HG03432 (cell line): ENCODE results near the gene IKBKG.
"Not testable (repeated sequence)": the region's sequence is repeated elsewhere in the genome, so short reads cannot be mapped to it uniquely, and the experiment has no call there.

ENCODE experiments used
- ATAC-seq: cut with Tn5 transposase; IDR thresholded peaks from one replicate; pipeline ENCODE4 v1.9.1; 2021; ENCODE audit warnings: mild to moderate bottlenecking, moderate library complexity; ENCODE audit not compliant: unreplicated experiment

IKBKG gene

DNA sequence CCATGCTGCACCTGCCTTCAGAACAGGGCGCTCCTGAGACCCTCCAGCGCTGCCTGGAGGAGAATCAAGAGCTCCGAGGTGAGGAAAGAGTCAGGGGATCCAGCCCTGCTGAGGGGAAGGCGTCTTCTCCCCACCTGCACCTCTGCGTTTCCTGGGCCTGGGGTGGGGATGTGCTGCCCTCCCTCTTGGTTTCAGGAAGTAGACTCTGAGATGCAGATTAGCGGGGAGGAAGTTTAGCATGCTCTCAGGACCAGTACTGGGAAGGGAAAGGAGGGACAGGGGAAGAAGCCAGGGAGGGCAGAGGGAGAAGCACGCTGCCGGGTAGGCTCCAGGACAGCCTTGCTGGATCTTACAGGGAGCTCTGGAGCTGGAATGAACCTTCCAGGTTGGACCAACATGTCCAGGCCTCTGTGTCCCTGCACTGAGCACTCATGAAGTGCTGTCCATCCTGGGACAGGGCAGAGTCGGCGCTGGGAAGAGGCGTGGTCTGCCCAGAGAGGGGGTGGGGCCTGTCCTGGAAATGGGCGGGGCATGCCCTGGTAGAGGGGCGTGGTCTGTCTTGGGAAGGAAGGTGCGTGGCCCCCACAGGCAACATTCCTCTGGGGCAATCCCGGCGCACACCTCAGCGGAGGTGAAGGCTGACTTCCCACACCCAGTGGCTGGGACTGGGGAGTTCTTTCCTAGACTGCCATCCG, 4.8 kb downstream of the IKBKG start:
- not testable (repeated sequence) for ATAC-seq

DNA sequence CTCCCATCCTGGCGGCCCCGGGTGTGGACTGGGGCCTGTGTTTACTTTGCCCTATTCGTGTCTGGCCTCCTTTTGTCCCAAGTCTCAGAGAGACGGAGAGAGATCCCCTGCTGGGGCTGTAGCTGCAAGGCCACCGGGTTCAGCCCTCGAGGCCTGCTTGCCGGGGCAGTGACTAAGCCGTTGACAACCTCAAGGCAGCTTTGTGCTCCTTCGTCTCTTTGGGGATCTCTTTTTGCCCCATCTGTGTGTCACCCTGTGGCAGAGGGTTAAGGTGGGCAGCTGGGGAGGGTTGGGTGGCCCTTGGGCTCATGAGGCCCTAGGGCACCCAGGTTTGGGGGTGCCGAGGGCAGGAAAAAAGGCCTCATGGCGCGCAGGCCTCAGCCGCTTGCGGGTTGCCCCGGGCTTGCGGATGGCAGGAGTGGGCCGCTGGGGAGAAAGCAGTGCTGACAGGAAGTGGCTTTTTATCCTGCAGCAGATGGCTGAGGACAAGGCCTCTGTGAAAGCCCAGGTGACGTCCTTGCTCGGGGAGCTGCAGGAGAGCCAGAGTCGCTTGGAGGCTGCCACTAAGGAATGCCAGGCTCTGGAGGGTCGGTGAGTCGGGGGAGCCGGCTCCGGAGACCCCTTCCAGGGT, 10.8 kb downstream of the IKBKG start:
- not testable (repeated sequence) for ATAC-seq

DNA sequence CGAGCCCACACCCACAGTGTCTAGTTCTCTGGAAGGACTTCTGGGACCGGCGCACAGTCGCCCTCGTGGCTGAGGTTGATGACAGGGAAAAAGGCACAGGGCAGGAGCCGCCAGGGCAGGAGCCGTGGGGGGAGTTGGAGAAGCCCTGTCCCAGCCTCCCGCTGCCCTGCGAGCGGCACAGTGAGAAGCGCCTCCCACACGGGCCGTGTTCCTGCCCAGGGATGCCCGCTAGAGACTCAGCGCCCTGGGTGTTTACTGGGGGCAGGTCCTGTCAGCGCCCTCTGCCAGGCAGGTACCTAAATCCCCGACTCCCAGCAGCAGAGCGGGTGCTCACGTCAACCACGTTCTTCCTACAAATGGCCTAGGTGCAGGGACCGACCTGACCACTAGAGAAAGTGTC, 11.5 kb downstream of the IKBKG start:
- ATAC-seq, result not testable (repeated sequence)

DNA sequence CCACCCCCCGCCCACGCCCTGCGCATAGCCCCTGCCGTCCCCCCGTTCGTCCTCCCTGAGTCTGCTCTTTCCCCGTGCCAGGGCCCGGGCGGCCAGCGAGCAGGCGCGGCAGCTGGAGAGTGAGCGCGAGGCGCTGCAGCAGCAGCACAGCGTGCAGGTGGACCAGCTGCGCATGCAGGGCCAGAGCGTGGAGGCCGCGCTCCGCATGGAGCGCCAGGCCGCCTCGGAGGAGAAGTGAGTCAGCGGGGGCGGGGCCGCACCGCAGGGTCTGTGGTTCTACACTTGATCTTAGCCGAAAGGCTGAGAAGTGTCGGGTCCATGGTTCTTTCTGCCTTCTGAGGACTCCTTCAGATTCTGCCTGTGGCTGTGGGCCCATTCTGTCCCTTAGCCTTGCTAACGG, 12.9 kb downstream of the IKBKG start:
- not testable (repeated sequence) for ATAC-seq

DNA sequence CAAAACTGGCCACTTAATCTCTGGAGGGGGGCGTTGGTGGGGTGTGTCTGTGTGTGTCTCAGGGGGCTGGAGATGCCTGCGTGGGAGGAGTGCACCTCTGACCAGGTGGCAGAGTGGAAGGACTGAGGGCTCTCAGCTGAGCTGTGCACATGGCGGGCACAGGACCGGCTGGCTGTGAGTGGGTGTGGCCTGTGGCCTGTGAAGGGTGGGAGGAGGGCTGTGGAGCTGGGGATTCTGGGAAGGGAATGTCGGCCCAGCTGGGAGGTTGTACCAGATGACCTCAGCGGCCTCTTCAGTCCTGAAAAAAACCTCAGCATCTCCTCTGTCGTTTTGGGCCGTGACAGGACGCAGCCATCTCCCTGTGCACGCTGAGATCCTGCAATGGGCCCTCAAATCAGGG, 14.9 kb downstream of the IKBKG start:
- not testable (repeated sequence) for ATAC-seq

DNA sequence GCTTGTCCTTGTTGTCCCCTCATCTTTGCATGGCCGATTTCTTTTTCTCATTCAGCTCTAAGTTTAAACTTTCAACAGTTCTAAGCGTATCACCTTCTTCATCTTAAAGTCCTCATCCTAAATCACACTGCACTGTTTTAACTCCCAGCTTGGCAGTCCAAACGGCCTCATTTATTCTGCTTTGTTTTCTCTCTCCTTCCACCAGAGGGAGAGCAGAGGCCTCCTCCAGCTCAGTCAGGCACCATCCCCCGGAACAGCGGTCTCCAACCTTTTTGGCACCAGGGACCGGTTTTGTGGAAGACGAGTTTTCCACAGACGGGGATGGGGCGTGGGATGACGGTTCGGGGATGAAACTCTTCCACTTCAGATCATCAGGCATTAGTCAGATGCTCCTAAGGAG, 22.9 kb downstream of the IKBKG start:
- ATAC-seq, result not testable (repeated sequence)

DNA sequence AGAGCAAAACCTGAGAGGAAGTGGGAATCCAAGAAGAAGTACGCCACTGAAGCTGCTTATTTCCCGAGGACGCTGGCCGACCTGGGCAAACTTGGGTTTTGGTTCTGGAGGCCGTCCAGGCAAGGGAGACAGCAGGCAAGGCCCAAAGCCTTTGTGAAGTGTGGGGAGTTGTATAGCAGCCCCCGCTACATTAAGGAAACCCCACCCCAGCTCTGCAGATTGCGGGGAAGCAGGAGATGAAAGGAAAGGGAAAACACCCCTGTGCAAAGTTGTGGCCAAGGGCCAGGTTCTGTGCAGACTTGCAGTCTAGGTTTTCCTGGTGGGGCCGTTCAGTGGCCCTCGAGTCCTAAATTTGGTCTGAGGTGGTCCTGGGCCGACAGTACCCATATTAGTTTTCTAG, 25.6 kb downstream of the IKBKG start:
- ATAC-seq, result not testable (repeated sequence)

DNA sequence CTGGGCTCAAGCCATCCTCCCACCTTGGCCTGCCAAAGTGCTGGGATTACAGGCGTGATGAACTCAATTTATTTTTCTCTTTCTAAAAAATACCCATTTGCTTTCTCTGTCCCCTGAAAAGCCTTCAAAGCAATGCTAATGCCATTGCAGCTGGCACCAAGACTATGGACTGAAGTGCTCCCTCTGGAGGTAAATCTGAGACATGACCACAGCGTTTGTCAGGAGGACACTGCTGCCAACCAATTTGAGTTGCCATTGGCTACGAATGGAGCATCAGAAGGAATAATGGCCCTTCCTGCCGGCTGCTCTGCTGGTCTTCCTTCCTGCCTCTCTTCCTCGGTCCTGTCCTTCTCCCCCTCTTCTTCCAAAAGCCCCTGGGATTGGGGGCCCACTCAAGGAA, 27.7 kb downstream of the IKBKG start:
- ATAC-seq, result not testable (repeated sequence)

DNA sequence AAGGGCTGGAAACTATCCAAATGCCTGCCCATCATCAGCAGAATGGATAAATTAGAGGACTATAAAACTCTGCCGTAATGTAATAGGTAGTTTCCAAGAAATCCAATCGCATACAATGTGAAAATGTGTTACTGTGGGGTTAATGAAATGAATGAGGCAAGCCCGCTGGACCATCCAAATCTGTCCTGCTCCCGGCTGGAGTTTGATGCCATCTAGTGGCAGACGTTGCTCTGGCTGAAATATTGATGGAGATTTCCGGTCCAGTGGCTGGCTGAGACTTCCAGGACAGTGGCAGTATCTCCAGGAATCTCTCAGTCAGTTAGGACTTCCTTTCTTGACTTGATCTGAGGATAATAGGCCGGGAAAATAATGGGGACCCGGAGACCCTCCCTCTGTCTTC, 35.6 kb downstream of the IKBKG start:
- not testable (repeated sequence) for ATAC-seq

DNA sequence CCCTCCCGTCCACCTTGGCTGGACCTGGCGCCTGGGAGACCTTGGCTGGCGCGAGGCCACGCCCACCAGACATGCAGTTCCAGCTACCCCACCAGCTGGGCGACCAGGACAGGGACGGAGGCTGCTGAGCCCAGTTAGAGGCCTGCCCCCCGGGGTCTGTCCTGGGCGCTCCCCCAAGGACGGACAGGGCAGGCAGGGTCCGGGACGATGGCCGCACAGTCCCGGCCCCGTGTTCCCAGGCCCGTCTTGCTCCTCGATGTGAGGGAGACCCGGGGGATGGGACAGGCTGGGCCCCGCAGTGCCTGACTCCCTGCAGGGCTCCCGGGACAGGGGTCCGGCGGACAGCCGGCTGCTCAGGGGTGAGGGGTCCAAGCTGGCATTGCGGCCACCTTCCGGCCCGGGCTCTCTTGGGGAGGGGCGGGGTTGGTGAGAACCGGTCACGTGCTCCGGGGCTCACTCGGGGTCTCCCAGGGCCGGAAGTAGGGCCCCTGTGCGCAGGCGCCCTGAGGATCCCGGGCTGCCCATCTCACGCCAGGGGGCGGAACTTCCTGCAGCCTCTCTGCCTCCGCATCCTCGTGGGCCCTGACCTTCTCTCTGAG, 37.3 kb downstream of the IKBKG start, which contains the start of gene CTAG1A:
TSS of gene CTAG1A (plus strand) at position 549 of the 599 bp plus-strand sequence. CDS start 74 bp downstream, outside the sequence.
- not testable (repeated sequence) for ATAC-seq

DNA sequence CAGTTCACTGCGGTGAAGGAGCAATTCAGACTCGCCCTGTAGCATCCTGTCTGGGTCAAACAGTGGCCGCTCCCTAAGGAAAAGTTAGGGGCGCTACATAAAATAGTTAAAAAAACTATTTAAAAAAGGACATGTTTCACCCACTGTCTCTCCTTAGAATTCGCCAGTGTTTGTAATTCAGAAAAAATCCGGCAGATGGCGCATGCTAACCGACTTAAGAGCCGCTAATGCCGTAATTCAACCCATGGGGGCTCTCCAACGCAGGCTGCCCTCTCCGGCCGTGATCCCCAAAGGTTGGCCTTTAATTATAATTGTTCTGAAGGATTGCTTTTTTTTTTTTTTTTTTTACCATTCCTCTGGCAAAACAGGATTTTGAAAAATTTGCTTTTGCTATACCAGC, 43.0 kb downstream of the IKBKG start:
- ATAC-seq, result not testable (repeated sequence)

DNA sequence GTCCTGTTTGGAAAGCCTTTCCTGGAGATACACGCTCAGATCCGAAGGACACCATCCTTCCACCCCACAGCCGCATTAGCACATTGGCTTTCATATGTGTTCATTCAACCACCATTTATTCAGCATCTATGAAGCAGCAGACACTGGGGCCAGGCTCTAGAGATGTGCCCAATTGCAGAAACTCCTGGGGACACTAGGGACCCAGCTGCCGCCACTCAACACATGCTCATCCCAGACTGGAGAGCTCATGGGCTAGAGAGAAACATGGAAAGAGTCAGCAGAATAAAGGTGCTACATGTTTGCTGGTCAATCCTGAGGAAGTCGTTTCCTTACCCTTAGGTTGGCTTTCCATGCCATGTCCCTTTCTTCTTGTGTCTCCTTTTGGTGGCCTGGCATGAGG, 45.1 kb downstream of the IKBKG start:
- no peak for ATAC-seq

DNA sequence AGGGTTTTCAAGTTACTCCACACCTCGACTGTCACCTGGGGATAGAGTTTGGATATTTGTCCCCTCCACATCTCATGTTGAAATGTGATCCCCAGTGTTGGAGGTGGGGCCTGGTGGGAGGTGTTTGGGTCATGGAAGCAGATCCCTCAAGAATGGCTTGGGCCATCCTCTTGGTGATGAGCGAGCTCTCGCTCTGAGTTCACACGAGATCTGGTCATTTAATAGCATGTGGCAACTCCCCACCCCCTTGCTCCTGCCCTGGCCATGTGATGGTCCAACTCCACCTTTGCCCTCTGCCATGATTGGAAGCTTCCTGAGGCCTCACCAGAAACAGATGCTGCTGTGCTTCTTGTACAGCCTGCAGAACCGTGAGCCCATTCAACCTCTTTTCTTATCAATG, 45.8 kb downstream of the IKBKG start:
- ATAC-seq, result no peak

DNA sequence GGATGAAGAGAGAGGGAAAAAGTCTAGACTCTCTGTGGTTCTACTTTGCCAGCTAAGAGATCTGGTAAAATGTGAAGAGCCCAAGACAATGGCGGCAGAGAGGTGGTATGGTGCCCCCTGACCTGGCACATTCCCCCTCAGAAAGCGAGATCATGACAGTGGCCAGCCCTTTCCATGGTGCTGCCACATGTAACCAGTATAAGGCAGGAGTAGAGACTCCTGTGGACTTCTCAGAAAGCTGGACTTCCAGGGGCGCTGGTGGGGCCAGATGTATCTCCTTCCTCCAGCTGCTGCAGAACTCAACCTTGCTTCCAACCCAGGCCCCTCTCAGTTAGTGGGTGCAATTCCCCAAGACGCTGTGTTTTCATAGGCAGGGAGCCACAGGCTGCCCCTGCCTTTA, 47.1 kb downstream of the IKBKG start:
- no peak for ATAC-seq

DNA sequence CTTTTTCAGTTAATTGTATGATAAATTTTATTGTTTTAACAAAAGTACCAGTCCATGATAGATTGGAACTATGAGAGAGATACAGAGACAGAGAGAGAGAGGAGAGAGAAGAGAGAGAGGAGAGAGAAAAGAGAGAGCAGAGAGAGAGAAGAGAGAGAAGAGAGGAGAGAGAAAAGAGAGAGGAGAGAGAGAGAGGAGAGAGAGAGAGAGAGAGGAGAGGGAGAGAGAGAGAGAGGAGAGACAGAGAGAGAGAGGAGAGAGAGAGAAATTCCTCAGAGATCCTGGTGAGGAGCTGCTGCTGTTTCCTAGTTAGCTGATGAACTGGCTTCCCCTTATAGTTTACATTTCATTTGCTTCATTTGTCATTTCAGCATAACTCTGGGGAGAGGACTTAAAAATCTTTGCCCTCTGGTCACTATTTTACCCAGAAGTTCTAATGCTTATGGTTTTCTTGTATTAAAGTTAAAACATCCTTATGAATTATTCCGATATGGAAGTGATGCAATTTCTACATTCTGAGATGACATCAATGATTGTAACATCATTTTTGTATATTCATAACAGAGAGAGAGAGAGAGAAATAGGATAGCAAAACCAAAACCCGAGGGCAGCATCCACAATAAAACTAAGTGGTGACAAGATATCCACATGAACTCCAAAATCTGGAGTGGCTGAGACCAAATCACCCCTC, 48.3 kb downstream of the IKBKG start:
- no peak for ATAC-seq

DNA sequence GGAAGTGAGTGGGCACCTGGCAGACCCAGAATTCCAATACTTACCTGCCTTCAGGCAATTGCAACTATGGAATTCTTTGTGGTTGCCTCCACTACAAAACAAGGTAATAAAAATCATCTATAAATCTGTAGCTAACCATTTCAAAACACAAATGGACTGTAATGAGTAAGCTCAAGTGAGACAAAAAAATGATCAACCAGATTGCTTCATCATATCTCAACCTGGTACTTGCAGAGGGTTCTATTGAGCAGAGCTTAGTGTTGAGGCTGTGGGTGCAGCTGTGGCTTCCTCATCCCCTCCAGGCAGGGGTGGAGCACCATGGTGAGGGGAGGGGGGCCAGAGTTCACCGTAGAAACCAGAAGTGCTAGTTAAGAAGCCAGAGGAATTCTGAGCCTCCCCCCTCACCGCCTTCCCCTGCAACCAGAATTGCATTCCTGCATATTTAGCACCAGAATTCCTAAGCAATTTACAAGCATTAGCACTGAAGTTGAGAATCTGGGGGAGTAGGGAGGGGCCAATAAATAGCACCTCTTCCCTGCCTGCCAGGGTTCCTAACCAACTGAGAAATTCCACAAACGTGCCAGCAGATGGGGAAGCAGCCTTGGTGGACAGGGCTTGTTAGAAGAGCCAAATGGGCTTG, 49.0 kb downstream of the IKBKG start:
- no peak for ATAC-seq

DNA sequence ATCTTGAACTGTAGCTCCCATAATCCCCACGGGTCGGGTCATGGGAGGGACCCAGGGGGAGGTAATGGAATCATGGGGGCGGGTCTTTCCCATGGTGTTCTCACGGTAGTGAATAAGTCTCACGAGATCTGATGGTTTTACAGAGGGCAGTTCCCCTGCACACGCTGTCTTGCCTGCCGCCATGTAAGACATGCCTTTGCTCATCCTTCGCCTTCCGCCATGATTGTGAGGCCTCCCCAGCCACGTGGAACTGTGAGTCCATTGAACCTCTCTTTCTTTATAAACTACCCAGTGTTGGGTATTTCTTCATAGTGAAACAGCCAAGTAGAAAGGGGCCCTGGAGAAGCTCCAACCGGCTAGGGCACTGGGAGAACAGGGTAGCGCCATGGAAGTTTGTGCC, 49.8 kb downstream of the IKBKG start:
- ATAC-seq, result no peak

DNA sequence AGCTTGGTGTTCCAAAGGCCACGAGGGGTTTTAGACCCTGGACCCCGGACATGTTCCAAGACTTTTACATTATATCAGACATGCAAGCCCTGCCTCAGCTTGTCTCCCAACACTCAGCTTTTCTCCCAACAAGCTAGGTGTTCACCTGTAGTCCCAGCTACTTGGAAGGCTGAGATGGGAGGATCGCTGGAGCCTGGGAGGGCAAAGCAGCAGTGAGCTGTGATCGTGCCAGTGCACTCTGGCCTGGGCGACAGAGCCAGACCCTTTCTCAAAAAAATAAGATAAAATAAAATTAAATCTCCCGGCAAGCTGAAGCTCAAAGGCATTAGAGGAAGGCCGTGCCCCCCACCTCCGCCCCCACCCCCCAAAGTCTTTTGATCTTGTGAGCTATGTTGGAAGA, 51.2 kb downstream of the IKBKG start:
- no peak for ATAC-seq

DNA sequence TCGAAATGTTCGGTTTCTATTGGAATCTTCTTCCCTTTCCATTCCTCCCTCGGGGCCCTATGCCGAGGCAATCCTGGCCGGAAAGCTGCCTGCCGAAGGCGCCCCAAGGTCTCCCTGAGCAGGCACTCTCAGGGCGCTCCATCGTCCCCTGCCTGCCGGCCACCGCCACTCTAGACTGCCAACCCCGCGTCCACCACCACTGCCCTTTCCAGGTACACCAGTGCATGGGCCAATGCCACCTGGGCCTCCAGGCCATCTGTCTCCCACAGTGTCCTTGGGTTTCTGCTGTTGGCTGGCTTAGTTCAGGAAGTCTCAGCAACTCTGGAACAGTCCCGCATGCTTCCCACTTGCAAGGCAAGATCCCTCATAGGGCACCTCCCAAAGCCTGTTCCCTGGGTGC, 52.1 kb downstream of the IKBKG start:
- ATAC-seq, result no peak

DNA sequence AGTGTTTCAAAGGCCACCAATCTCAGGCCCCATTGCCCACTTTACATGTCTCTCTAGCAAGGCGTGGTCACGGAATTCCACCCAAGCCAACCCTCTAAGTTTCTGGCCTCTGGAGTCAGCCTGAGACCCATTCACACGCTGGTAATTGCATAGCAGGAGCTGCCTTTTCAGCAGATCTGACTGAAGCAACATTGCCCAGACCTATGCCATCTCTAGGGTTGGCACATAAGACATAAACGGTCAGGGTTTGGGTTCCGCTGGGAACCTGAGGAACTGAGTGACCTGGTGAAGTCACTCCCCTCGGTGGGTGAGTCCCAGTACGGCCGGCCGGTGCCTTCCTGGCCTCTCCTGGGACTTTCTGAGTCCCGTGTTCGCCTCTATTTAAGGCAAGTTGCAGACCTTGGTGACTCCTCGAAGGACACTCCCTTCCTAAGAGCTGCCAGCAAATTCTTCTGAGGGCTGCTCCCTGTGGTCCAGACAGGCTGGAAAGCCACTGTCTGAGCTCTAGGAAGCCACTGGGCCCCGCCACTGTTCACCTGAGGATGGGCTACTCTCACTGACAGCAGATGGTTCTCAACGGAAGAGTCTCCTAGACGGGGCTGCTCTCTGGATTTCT, 53.4 kb downstream of the IKBKG start:
- ATAC-seq, result no peak

DNA sequence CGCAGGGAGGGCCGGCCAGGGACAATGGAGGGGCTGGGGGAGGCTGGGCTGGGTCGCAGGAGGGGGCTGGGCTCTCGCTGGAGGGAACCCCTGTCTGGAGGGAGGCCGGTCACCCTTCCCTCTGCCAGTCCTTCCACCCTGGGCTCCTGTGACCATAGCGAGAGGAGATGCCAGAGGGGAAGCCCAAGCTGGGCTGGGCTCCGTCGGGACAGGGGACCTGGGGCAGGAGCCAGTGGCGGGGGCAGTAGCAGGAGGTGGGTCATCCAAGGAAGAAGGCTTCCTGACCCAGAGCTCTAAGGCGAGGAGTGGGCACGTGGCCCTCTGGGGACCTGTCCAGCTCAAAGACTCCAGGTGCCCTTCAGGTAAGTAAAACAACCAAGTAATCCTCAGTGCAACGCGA, 54.8 kb downstream of the IKBKG start:
- ATAC-seq, result no peak
